ENCODE results near the gene DEXI. TPM values are rescaled to one million over a fixed set of nuclear protein-coding genes. Genes with fewer than 3 reads are reported as not detected.

Gene DEXI
- total RNA-seq, 1 donor from 2014 or later, result 47.9 TPM

GRCh38 chr16:10896723-10897122 is 45.5 kb downstream of the DEXI start:
- FAIRE-seq, result no peak
- Histone ChIP-seq H3K27me3 (ENCODE audit: control insufficient read depth, insufficient read depth, low read length) (peaks cover 2% of the 10 kb centered on the region), H3K4me3 (ENCODE audit: low read depth, low read length) (no peak overlapping the region), H3K36me3 (ENCODE audit: control insufficient read depth, insufficient read depth, low read length) (no peaks in the 10 kb centered on the region)
- no peak for TF ChIP-seq CTCF (IDR thresholded peaks at IDR 0.05; ENCODE audit: insufficient read depth, low read length, severe bottlenecking)
- DNase-seq (ENCODE audit: low read depth), result no peak

- no peak for TF ChIP-seq CTCF (IDR thresholded peaks at IDR 0.05; ENCODE audit: insufficient read depth, low read length, severe bottlenecking)
- H3K36me3 ChIP-seq (ENCODE audit: control insufficient read depth, insufficient read depth, low read length), result no peaks in the 10 kb centered on the region
- DNase-seq (ENCODE audit: low read depth) (no peak), FAIRE-seq (no peak)
- no peak overlapping the region for H3K4me3 ChIP-seq (ENCODE audit: low read depth, low read length)
- H3K27me3 ChIP-seq (ENCODE audit: control insufficient read depth, insufficient read depth, low read length), result peaks cover 2% of the 10 kb centered on the region
These were observed 46.1 kb downstream of the DEXI start for GRCh38 chr16:10896165-10896564.

- Histone ChIP-seq H3K36me3 (ENCODE audit: control insufficient read depth, insufficient read depth, low read length) (no peaks in the 10 kb centered on the region), H3K27me3 (ENCODE audit: control insufficient read depth, insufficient read depth, low read length) (peaks cover 2% of the 10 kb centered on the region), H3K4me3 (ENCODE audit: low read depth, low read length) (no peak overlapping the region)
- DNase-seq (ENCODE audit: low read depth) (no peak), FAIRE-seq (no peak)
- no peak for TF ChIP-seq CTCF (IDR thresholded peaks at IDR 0.05; ENCODE audit: insufficient read depth, low read length, severe bottlenecking)
These were observed 47.0 kb downstream of the DEXI start for GRCh38 chr16:10895053-10895946.

- FAIRE-seq (no peak), DNase-seq (ENCODE audit: low read depth) (no peak)
- TF ChIP-seq CTCF (IDR thresholded peaks at IDR 0.05; ENCODE audit: insufficient read depth, low read length, severe bottlenecking), result no peak
- H3K36me3 ChIP-seq (ENCODE audit: control insufficient read depth, insufficient read depth, low read length), result no peaks in the 10 kb centered on the region
- H3K4me3 ChIP-seq (ENCODE audit: low read depth, low read length), result no peak overlapping the region
- peaks cover 4% of the 10 kb centered on the region for H3K27me3 ChIP-seq (ENCODE audit: control insufficient read depth, insufficient read depth, low read length)
These were observed 49.4 kb downstream of the DEXI start for GRCh38 chr16:10892782-10893318.

- no peak overlapping the region for H3K4me3 ChIP-seq (ENCODE audit: low read depth, low read length)
- H3K27me3 ChIP-seq (ENCODE audit: control insufficient read depth, insufficient read depth, low read length), result peaks cover 4% of the 10 kb centered on the region
- TF ChIP-seq CTCF (IDR thresholded peaks at IDR 0.05; ENCODE audit: insufficient read depth, low read length, severe bottlenecking), result no peak
- no peaks in the 10 kb centered on the region for H3K36me3 ChIP-seq (ENCODE audit: control insufficient read depth, insufficient read depth, low read length)
- FAIRE-seq (no peak), DNase-seq (ENCODE audit: low read depth) (no peak)
These were observed 52.4 kb downstream of the DEXI start for GRCh38 chr16:10889855-10890254.

All from bronchial epithelial cell (primary cell).